Panc1 (cell line): Measurements from ENCODE around the gene ADAM33. TPM values are rescaled to one million over a fixed set of nuclear protein-coding genes. Genes with fewer than 3 reads are reported as not detected.

Source experiments
- ATAC-seq: fragments of 200-7000 bp; cut with Tn5 transposase; 2 replicates; pipeline ENCODE4 v1.9.1; 2020; ENCODE audit warnings: mild to moderate bottlenecking, moderate library complexity
- BruUV-seq: library from RNA; stranded (reverse); fragments of 400-500 nt; replicated peaks from 2 replicates; lab custom pipeline; 2021; lab: Mats Ljungman, UMichigan
- CTCF ChIA-PET: fragments of 300-600 bp; sonication (Branson Sonifier 250); formaldehyde crosslinking; loops from one replicate; lab custom pipeline; 2022; ENCODE audit warnings: antibody characterized with exemption; lab: Charles Lee
- POLR2A ChIA-PET: fragments of 300-600 bp; sonication (Branson Sonifier 250); formaldehyde crosslinking; loops from one replicate; lab custom pipeline; 2022; ENCODE audit warnings: antibody characterized with exemption; lab: Charles Lee
- DNase-seq: peaks from one replicate; pipeline ENCODE4 v3.0.0-alpha.2; 2010; ENCODE audit warnings: low read depth, low spot score
- H3K27ac ChIP-seq: 2 replicates; pipeline ENCODE4 v1.5.1; 2011; ENCODE audit warnings: mild to moderate bottlenecking, low read length, inconsistent platforms
- H3K27me3 ChIP-seq: fragments of 200-500 bp; sonication (Bioruptor generic); 2 replicates; pipeline ENCODE4 v1.6.0; 2014; ENCODE audit warnings: low read length, inconsistent platforms; ENCODE audit not compliant: control insufficient read depth, insufficient read depth
- H3K36me3 ChIP-seq: fragments of 200-500 bp; sonication (Bioruptor generic); 2 replicates; pipeline ENCODE4 v1.5.1; 2014; ENCODE audit warnings: inconsistent platforms, mild to moderate bottlenecking, low read length, moderate library complexity; ENCODE audit not compliant: control insufficient read depth, insufficient read depth
- H3K4me1 ChIP-seq: 2 replicates; pipeline ENCODE4 v1.5.1; 2011; ENCODE audit warnings: inconsistent platforms, mild to moderate bottlenecking, low read length, moderate library complexity; ENCODE audit not compliant: control insufficient read depth, insufficient read depth
- H3K4me3 ChIP-seq, 2 experiments: 2 replicates each; pipeline ENCODE4 v1.5.1; 2011 to 2012; ENCODE audit warnings: low read depth in 2 of 2, low read length in 2 of 2, mild to moderate bottlenecking in 2 of 2, inconsistent platforms in 1 of 2, moderate library complexity in 1 of 2
- H3K9me3 ChIP-seq: fragments of 200-500 bp; sonication (Bioruptor generic); 2 replicates; pipeline ENCODE4 v1.5.1; 2014; ENCODE audit warnings: low read depth, mild to moderate bottlenecking, inconsistent platforms, low read length, moderate library complexity; ENCODE audit not compliant: control insufficient read depth, insufficient read depth
- POLR2AphosphoS5 ChIP-seq: IDR thresholded peaks from 2 replicates; pipeline ENCODE4 v1.6.1; 2012; ENCODE audit warnings: mild to moderate bottlenecking, low read depth, low read length, moderate library complexity
- SIN3A ChIP-seq: IDR thresholded peaks from 2 replicates; pipeline ENCODE4 v1.6.1; 2012; ENCODE audit warnings: low read depth, mild to moderate bottlenecking, low read length, moderate library complexity, borderline replicate concordance; ENCODE audit not compliant: insufficient read depth
- TCF7L2 ChIP-seq: IDR thresholded peaks from 2 replicates; pipeline ENCODE4 v1.6.1; 2011; ENCODE audit warnings: mild to moderate bottlenecking, low read depth, low read length, inconsistent platforms
- in situ Hi-C: cut with HindIII; loops from 2 replicates; pipeline ENCODE4 v1.10.0; 2016; ENCODE audit warnings: low sequenced_read_pairs, low pct_unique_long_range_greater_than_20kb
- intact Hi-C: fragments of 100-400 bp; cut with micrococcal nuclease; formaldehyde crosslinking; loops from one replicate; pipeline ENCODE4 v1.10.0; 2022; ENCODE audit not compliant: unreplicated experiment
- total RNA-seq: library from RNA; stranded (reverse); gene quantifications from one replicate; pipeline ENCODE4 v1.2.1, GENCODE V29; 2021; ENCODE audit not compliant: unreplicated experiment
- TF ChIP-seq, protein P1 (sequence below): fragments of 450-650 bp; IDR thresholded peaks from 2 replicates; pipeline ENCODE4 v1.5.1; 2017; ENCODE audit warnings: mild to moderate bottlenecking
- TF ChIP-seq, protein P2 (sequence below), 2 experiments: IDR thresholded peaks; 2 replicates each; pipeline ENCODE4 v1.6.1; 2011 to 2012; ENCODE audit warnings: low read depth in 2 of 2, control low read depth in 1 of 2, low read length in 1 of 2, mild to moderate bottlenecking in 1 of 2, moderate library complexity in 1 of 2; ENCODE audit not compliant: insufficient read depth in 1 of 2

Gene ADAM33
- total RNA-seq, 1 experiment from 2014 or later, result 0.62 TPM

DNA sequence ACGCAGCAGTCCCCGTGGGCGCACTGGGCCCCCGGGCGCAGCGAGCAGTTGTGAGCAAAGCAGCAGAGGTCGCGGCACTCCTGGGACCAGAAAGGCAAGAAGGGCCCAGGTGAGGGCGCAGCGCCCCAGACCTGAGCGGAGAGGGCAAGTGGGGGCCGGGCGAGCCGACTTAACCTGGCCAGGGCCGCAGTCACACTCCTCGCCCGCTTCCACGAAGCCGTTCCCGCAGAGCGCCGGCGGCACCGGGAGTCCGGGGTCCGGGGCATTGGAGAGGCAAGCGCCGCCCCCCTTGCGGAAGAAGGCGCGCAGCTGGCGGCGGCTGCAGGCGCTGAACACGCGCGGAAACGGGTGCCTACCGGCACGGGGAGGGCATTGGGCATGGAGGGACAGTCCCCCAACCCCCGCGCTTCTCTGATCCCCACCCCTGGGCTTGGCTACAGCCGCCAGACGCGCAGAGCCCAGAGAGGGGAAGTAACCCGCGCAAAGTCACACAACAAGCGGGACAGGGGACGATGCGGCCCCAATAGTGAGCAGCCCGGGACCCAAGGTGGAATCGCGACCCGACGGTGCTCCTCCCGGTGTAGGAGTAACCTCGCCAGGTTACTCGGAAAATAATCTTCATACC, 9.2 kb downstream of the ADAM33 start:
- intact Hi-C loops, result loop anchor here (10.0 kb wide), 1 partner anchor 72 kb away; no protein-coding TSS in a partner anchor

DNA sequence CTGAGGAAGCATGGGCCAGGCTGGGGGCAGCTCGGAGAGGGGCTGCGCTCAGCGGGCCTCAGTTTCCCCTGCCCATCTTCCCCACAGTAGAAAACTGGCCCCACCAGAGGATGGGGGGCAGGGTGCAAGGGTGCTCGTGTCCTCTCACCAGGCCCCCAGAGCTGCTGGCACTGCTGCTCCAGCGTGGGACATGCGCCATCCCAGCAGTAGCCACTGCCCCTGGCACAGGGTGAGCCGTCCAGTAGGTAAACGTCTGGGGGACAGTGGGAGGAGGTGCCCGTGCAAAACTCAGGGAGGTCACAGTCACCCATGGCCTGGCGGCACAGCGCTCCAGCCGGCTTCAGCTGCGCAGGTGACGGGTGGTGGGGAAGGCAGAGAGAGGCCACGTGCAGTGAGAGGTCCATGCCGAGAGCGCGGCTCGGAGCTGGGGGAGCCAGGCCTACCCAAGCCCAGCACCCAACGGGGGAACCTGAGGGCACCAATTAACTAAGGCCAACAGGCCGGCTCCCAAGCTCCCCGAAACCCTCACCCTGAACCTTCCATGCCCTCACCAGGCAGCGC, 9.7 kb downstream of the ADAM33 start:
- no peak overlapping the region for H3K4me3 ChIP-seq
- ATAC-seq, result no peak
- in situ Hi-C loops, result no loop called here

More for the DNA sequence above, 9.2 kb downstream of the ADAM33 start:
- DNase-seq (no peak), ATAC-seq (no peak)
- peaks cover 6% of the 10 kb centered on the region; the same call in 1 of the 2 replicates for H3K27me3 ChIP-seq
- in situ Hi-C loops, result no loop called here
- no peak overlapping the region for H3K27ac ChIP-seq
- TF ChIP-seq, protein P1, sequence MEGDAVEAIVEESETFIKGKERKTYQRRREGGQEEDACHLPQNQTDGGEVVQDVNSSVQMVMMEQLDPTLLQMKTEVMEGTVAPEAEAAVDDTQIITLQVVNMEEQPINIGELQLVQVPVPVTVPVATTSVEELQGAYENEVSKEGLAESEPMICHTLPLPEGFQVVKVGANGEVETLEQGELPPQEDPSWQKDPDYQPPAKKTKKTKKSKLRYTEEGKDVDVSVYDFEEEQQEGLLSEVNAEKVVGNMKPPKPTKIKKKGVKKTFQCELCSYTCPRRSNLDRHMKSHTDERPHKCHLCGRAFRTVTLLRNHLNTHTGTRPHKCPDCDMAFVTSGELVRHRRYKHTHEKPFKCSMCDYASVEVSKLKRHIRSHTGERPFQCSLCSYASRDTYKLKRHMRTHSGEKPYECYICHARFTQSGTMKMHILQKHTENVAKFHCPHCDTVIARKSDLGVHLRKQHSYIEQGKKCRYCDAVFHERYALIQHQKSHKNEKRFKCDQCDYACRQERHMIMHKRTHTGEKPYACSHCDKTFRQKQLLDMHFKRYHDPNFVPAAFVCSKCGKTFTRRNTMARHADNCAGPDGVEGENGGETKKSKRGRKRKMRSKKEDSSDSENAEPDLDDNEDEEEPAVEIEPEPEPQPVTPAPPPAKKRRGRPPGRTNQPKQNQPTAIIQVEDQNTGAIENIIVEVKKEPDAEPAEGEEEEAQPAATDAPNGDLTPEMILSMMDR, result no peak; the same call in 1 of the 2 replicates
- no peak for TF ChIP-seq SIN3A
- TF ChIP-seq, protein P2, sequence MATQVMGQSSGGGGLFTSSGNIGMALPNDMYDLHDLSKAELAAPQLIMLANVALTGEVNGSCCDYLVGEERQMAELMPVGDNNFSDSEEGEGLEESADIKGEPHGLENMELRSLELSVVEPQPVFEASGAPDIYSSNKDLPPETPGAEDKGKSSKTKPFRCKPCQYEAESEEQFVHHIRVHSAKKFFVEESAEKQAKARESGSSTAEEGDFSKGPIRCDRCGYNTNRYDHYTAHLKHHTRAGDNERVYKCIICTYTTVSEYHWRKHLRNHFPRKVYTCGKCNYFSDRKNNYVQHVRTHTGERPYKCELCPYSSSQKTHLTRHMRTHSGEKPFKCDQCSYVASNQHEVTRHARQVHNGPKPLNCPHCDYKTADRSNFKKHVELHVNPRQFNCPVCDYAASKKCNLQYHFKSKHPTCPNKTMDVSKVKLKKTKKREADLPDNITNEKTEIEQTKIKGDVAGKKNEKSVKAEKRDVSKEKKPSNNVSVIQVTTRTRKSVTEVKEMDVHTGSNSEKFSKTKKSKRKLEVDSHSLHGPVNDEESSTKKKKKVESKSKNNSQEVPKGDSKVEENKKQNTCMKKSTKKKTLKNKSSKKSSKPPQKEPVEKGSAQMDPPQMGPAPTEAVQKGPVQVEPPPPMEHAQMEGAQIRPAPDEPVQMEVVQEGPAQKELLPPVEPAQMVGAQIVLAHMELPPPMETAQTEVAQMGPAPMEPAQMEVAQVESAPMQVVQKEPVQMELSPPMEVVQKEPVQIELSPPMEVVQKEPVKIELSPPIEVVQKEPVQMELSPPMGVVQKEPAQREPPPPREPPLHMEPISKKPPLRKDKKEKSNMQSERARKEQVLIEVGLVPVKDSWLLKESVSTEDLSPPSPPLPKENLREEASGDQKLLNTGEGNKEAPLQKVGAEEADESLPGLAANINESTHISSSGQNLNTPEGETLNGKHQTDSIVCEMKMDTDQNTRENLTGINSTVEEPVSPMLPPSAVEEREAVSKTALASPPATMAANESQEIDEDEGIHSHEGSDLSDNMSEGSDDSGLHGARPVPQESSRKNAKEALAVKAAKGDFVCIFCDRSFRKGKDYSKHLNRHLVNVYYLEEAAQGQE (IDR thresholded peaks at IDR 0.05; ENCODE audit: insufficient read depth in 1 of 2, low read depth in 2 of 2, low read length in 1 of 2), result no peak
- TF ChIP-seq TCF7L2, result no peak
- no peak for TF ChIP-seq POLR2AphosphoS5
- no peaks in the 10 kb centered on the region for H3K9me3 ChIP-seq
- CTCF ChIA-PET, result no interaction called here
- H3K36me3 ChIP-seq, result 0 out of 2 replicates have a peak, but pooled peaks cover 2% of the 10 kb centered on the region
- H3K4me1 ChIP-seq, result no peaks in the 10 kb centered on the region; the same call in 1 of the 2 replicates
- BruUV-seq, result no TSS peak
- POLR2A ChIA-PET, result no interaction called here
- no peak overlapping the region; a peak in 1 of 4 replicates for H3K4me3 ChIP-seq

More for the DNA sequence above, 9.7 kb downstream of the ADAM33 start:
- H3K4me1 ChIP-seq, result no peaks in the 10 kb centered on the region; the same call in 1 of the 2 replicates
- H3K36me3 ChIP-seq, result 0 out of 2 replicates have a peak, but pooled peaks cover 2% of the 10 kb centered on the region
- no TSS peak for BruUV-seq
- ChIA-PET POLR2A (no interaction called here), CTCF (no interaction called here)
- DNase-seq, result no peak
- H3K9me3 ChIP-seq, result no peaks in the 10 kb centered on the region
- peaks cover 6% of the 10 kb centered on the region; the same call in 1 of the 2 replicates for H3K27me3 ChIP-seq
- H3K27ac ChIP-seq, result no peak overlapping the region
- TF ChIP-seq, protein P2 (IDR thresholded peaks at IDR 0.05; ENCODE audit: insufficient read depth in 1 of 2, low read depth in 2 of 2, low read length in 1 of 2), result no peak
- TF ChIP-seq, protein P1, result no peak
- TF ChIP-seq SIN3A, result no peak
- TF ChIP-seq POLR2AphosphoS5, result no peak
- TF ChIP-seq TCF7L2, result no peak
- intact Hi-C loops, result loop anchor here (10.0 kb wide), 1 partner anchor 73 kb away; no protein-coding TSS in a partner anchor
